ENCODE results near the gene CTAGE4.
"Not testable (repeated sequence)": the region's sequence is repeated elsewhere in the genome, so short reads cannot be mapped to it uniquely, and the experiment has no call there.

Gene CTAGE4

DNA sequence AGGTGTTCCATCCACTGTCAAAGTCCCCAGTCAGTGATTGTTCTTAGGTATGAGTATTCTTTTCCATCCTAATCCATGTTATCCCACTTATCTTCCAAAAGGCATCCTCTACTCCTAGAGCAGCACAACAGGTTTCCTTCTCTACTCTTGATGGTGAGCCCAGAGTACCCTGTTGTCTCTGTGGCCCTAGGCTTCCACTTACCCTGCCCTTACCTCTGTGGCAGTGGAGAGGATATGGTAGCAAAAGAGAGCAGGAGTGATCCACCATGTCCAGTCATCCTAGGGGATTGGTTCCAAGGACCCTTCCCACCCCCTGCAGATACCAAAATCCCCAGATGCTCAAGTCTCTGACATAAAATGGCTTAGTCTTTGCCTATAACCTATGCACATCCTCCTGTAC lies 33.9 kb downstream of the CTAGE4 start:
- DNase-seq: not testable (repeated sequence)

DNA sequence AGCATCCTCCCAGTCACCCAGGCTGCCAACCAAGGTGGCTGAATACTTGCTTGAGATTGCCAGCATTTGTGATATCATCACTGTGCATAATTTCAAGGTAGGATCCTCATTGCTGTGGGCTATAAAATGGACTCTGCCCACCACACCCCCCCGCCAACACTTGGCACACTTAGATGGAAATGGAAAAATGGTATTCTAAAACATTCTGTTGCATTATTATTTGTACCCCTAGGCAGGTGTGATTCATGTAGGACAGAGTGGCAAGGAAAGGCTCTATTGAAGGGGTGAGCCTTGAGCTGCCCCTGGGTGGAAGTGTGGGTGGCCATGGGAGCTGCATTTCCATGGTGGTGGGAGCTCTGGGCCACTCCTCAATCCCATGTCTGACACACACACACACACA lies 35.3 kb downstream of the CTAGE4 start:
- not testable (repeated sequence) for DNase-seq

DNA sequence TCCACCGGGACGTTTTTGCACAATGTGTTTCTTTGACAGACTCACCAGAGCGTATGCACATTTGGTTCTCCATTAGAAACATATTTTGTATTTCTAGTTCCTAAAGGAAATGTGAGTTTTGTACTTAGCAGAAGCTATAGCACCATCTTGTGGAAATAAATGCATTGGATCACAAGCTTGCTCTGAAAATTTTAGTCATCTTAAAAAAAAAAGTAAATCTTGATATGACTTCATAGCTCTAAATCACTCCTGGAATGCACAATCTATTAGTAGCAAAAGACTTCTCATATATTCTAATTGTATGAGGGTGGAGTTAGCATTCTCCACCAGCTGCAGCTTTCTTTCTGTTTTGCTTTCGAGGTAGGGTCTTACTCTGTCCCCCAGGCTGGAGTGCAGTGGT lies 35.9 kb downstream of the CTAGE4 start:
- not testable (repeated sequence) for DNase-seq

DNA sequence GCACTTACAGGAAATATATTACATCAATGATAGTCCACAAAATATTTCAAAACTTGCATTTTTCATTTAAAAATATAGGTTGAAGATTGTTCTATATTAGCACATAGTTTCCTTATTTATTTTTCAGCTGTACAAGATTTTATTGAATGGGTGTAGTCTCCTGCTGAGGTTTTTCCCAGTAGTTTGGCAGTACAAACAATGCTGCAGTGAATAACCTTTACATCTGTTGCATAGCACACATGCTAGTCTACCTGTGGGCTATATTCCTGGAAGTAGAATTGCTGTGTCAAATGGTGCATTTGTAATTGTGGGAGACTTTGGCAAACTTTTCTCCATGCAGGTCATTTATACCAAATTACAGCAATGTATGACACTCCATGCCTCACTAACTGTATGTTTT lies 37.3 kb downstream of the CTAGE4 start:
- DNase-seq: not testable (repeated sequence)

DNA sequence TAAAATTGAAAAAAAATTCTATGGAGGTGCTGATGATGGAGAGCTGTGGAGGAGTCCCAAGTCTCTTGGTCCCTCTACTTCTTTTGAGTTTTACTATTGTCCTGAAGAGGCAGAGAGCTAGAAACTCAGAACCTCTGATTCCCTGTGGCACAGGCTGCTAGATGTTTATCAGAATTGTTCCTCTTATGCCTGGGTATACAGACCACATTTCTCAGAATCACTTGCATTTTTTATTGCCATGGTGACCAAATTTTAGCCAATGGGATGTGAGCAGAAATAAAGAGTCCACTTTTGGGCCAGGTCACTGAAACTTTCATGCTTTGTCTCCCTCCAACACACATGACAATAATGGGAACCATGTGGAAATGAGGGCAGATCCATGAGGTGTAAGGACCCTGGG lies 40.4 kb downstream of the CTAGE4 start:
- DNase-seq: not testable (repeated sequence)

DNA sequence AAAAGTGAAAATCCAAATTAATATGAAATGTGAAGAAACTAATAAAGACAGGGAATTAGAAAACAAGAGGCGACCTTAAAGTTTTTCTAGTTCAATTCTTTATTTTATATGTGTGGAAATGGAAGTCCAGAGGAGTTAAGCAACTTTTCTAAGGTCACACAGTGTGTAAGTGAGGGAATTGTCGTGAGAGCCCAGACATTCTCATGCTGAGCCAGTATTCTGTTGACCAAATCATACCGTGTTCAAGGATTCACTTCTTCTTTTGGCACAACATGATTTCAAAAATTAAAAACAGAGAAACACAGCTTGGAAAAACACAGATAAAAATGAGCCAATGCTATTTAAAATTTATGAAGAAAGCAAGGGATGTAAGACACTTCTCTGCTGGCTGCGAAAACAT lies 43.6 kb downstream of the CTAGE4 start:
- not testable (repeated sequence) for DNase-seq

DNA sequence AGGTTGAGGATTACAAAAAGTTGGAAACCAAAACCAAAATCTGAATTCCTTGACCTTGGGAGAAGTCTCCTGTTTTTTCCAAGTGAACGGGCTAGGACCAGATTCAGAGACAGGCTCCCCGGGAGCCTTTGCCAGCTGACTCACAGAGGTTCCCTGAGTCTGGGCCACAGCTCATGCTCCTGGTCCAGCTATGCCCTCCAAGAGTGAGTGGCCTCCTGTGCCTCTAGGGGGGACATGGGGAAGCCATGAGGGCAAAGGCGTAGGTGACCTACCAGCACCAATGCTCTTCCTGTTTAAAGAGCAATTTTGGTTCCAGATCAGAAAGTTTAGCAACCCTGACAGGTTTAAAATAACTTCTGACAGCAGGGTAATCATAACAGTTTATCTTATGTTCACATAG lies 45.5 kb downstream of the CTAGE4 start:
- not testable (repeated sequence) for DNase-seq

DNA sequence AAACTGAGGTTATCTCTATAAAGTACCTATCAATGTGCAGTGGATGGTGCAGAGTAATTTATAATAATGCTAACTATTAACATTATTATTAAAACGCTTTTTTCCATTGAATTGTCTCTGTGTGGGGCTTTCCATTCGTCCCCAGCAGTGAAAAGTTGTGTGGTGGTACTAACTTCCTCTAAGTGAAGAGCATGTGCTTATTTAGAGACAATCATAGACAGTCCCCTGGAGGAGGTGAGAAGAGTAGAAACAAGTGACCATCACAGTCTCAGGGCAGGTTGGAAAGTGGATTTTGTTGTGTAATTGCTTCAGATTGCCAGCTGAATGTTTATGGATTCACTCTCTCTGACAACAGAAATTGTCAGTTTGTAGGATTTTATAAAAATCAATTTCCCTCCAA lies 47.8 kb downstream of the CTAGE4 start:
- DNase-seq: not testable (repeated sequence)

DNA sequence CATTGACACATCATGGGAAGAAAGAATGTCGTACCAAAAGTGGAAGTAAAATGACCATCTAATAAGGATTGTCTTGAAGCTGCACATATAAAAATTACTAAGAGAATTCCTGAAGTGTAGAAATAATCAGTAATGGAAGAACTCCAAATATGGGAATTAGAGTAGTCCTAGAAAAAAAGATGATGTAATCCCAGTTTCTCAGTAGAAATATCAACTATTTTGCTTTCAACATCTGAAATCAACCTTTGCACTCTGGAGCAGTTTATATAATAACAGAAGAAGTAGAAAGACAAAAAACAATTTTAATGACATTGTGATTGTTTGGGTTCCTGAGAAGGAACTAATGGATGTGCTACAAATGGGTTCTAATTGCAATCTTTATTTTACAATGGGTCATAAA lies 49.8 kb downstream of the CTAGE4 start:
- not testable (repeated sequence) for DNase-seq
